Measurements from ENCODE around the gene SPATS2.

The SPATS2 gene

GRCh38 chr12:49335955-49336644 is 31.2 kb upstream of the SPATS2 start:
- no peak for DNase-seq (ENCODE audit: low read depth in 1 of 2, low spot score in 1 of 2)

- peak; percentile 72 to 80 for DNase-seq (ENCODE audit: low read depth in 1 of 2, low spot score in 1 of 2)
Measured at GRCh38 chr12:49336645-49337584, 30.3 kb upstream of the SPATS2 start, which contains the start of gene C1QL4. Gene C1QL4, minus strand, starts transcription at chr12:49337188. Its CDS starts 711 bp downstream, at chr12:49336477.

- no peak for DNase-seq (ENCODE audit: low read depth in 1 of 2, low spot score in 1 of 2)
Measured at GRCh38 chr12:49338830-49339463, 28.3 kb upstream of the SPATS2 start.

- DNase-seq (ENCODE audit: low read depth in 1 of 2, low spot score in 1 of 2), result no peak
Measured at GRCh38 chr12:49339464-49339861, 27.8 kb upstream of the SPATS2 start.

GRCh38 chr12:49340095-49340870 is 27.0 kb upstream of the SPATS2 start:
- no peak for DNase-seq (ENCODE audit: low read depth in 1 of 2, low spot score in 1 of 2)

- no peak for DNase-seq (ENCODE audit: low read depth in 1 of 2, low spot score in 1 of 2)
Measured at GRCh38 chr12:49340971-49341776, 26.1 kb upstream of the SPATS2 start.

- no peak for DNase-seq (ENCODE audit: low read depth in 1 of 2, low spot score in 1 of 2)
Measured at GRCh38 chr12:49341777-49342065, 25.5 kb upstream of the SPATS2 start.

- DNase-seq (ENCODE audit: low read depth in 1 of 2, low spot score in 1 of 2), result peak; percentile 55 to 62
Measured at GRCh38 chr12:49342066-49342913, 25.0 kb upstream of the SPATS2 start.

GRCh38 chr12:49342914-49343731 is 24.1 kb upstream of the SPATS2 start:
- peak in 1 of 2 donors; percentile 48 for DNase-seq (ENCODE audit: low read depth in 1 of 2, low spot score in 1 of 2)

- DNase-seq (ENCODE audit: low read depth in 1 of 2, low spot score in 1 of 2), result no peak
Measured at GRCh38 chr12:49344486-49345050, 22.7 kb upstream of the SPATS2 start.

- DNase-seq (ENCODE audit: low read depth in 1 of 2, low spot score in 1 of 2), result no peak
Measured at GRCh38 chr12:49345051-49345824, 22.0 kb upstream of the SPATS2 start.

- DNase-seq (ENCODE audit: low read depth in 1 of 2, low spot score in 1 of 2), result no peak
Measured at GRCh38 chr12:49345825-49346658, 21.2 kb upstream of the SPATS2 start.

- no peak for DNase-seq (ENCODE audit: low read depth in 1 of 2, low spot score in 1 of 2)
Measured at GRCh38 chr12:49346659-49347310, 20.5 kb upstream of the SPATS2 start, which contains the start of gene DNAJC22. Gene DNAJC22, plus strand, starts transcription at chr12:49346888. Its CDS starts 1,985 bp downstream, at chr12:49348873.

- DNase-seq (ENCODE audit: low read depth in 1 of 2, low spot score in 1 of 2), result peak; percentile 55 to 72
Measured at GRCh38 chr12:49347311-49348193, 19.7 kb upstream of the SPATS2 start.

GRCh38 chr12:49348781-49349180 is 18.5 kb upstream of the SPATS2 start:
- DNase-seq (ENCODE audit: low read depth in 1 of 2, low spot score in 1 of 2), result no peak
